HuH-7 (cell line): Measurements from ENCODE around the gene SUN2.
"Not testable (repeated sequence)": the region's sequence is repeated elsewhere in the genome, so short reads cannot be mapped to it uniquely, and the experiment has no call there.

Experiments used
- DNase-seq: peaks from one replicate; pipeline ENCODE4 v3.0.0; 2011; ENCODE audit warnings: low spot score

Gene SUN2

GRCh38 chr22:38755911-38756532, at the start of gene SUN2:
TSS of gene SUN2 (minus strand) at chr22:38755998. CDS start at chr22:38752628, 3,370 bp downstream.
- DNase-seq, result peak; percentile 99

- DNase-seq, result not testable (repeated sequence)
Observed at GRCh38 chr22:38805041-38805593, 49.3 kb upstream of the SUN2 start.

GRCh38 chr22:38802671-38803121, 46.9 kb upstream of the SUN2 start:
- DNase-seq, result peak; percentile 36

GRCh38 chr22:38799265-38800002, 43.6 kb upstream of the SUN2 start:
- DNase-seq, result no peak

- no peak for DNase-seq
Observed at GRCh38 chr22:38798496-38798895, 42.7 kb upstream of the SUN2 start.

GRCh38 chr22:38796262-38796957, 40.6 kb upstream of the SUN2 start:
- no peak for DNase-seq

GRCh38 chr22:38795569-38795968, 39.8 kb upstream of the SUN2 start:
- no peak for DNase-seq

GRCh38 chr22:38793721-38794466, 38.1 kb upstream of the SUN2 start, which contains the start of gene DNAL4:
TSS of gene DNAL4 (minus strand) at chr22:38794143. CDS start at chr22:38782731, 11,412 bp downstream.
- peak; percentile 98 for DNase-seq

GRCh38 chr22:38793317-38793716, 37.5 kb upstream of the SUN2 start:
- DNase-seq, result no peak

GRCh38 chr22:38792833-38793232, 37.0 kb upstream of the SUN2 start:
- DNase-seq, result no peak

- DNase-seq, result no peak
Observed at GRCh38 chr22:38789606-38790005, 33.8 kb upstream of the SUN2 start.

GRCh38 chr22:38788846-38789245, 33.0 kb upstream of the SUN2 start:
- no peak for DNase-seq

GRCh38 chr22:38788021-38788816, 32.4 kb upstream of the SUN2 start:
- DNase-seq, result no peak

- no peak for DNase-seq
Observed at GRCh38 chr22:38786631-38787030, 30.8 kb upstream of the SUN2 start.

GRCh38 chr22:38784856-38785255, 29.1 kb upstream of the SUN2 start:
- no peak for DNase-seq

GRCh38 chr22:38784035-38784434, 28.2 kb upstream of the SUN2 start:
- no peak for DNase-seq

- DNase-seq, result no peak
Observed at GRCh38 chr22:38783095-38783615, 27.4 kb upstream of the SUN2 start.

GRCh38 chr22:38782402-38783094, 26.8 kb upstream of the SUN2 start:
- DNase-seq, result no peak

GRCh38 chr22:38781033-38781432, 25.2 kb upstream of the SUN2 start:
- DNase-seq, result no peak

GRCh38 chr22:38777087-38777671, 21.4 kb upstream of the SUN2 start:
- DNase-seq, result no peak
